NT2/D1 (cell line): ENCODE measurements around the gene TMEM14B.

ENCODE experiments used
- SUZ12 ChIP-seq: IDR thresholded peaks from 2 replicates; pipeline ENCODE4 v1.6.1; 2011; ENCODE audit not compliant: insufficient read length, insufficient read depth; ENCODE audit errors: extremely low read depth
- YY1 ChIP-seq: IDR thresholded peaks from 2 replicates; pipeline ENCODE4 v1.6.1; 2011; ENCODE audit not compliant: insufficient read length, insufficient read depth
- ZNF274 ChIP-seq: IDR thresholded peaks from 2 replicates; pipeline ENCODE4 v1.6.1; 2011; ENCODE audit warnings: mild to moderate bottlenecking, low read depth, low read length

DNA sequence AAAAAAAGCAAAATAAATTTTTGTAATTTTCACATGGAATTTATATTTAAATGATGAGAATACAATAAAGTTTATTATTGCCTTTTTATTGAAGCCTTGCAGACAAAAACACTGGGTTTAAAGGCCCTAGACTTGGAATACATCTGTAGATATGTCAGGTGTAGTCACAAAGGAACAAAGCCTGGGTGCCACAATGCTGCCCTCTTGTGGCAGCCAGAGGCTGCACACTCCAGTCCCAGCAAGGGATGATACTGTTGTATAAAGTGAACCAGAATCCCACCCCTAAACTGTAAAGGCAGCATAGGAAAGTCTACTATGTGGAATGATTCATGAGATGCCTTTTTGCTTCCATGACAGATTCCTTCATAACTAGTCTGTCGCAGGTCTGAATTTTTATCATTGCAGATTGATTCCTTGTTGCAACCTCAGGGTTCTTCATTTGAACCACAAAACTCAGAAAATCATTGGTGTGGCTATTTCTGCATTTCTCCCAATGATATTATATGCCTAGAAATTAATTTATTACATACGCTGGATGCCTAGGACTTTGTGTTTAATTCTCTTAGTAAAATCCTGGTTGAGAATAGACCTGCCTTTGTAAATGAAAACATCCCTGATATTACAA, 53.7 kb downstream of the TMEM14B start:
- TF ChIP-seq ZNF274 (no peak), YY1 (no peak), SUZ12 (no peak)
